IMR-90 (cell line): Measurements from ENCODE around the gene ALDH1B1. TPM values are rescaled to one million over a fixed set of nuclear protein-coding genes. Genes with fewer than 3 reads are reported as not detected.

Source experiments
- ATAC-seq: fragments of 200-7000 bp; cut with Tn5 transposase; 2 replicates; pipeline ENCODE4 v1.9.1; 2020; ENCODE audit warnings: low read depth, mild to moderate bottlenecking, moderate library complexity
- BruUV-seq: library from RNA; stranded (reverse); fragments of 400-500 nt; replicated peaks from 2 replicates; lab custom pipeline; 2021; lab: Mats Ljungman, UMichigan
- CTCF ChIA-PET: fragments of 300-600 bp; formaldehyde crosslinking; extraction: SDS; loops from one replicate; lab custom pipeline; 2021; ENCODE audit warnings: antibody characterized with exemption; lab: Yijun Ruan, JAX
- POLR2A ChIA-PET: fragments of 300-600 bp; sonication (Branson Sonifier 250); formaldehyde crosslinking; loops from one replicate; lab custom pipeline; 2022; ENCODE audit warnings: antibody characterized with exemption; ENCODE audit not compliant: unreplicated experiment; lab: Charles Lee
- DNase-seq: peaks from one replicate; pipeline ENCODE4 v3.0.0; 2013
- H2AFZ ChIP-seq: replicated peaks from 2 replicates; pipeline ENCODE3; 2013; ENCODE audit warnings: low read length, mild to moderate bottlenecking; ENCODE audit not compliant: poor library complexity
- H2AK5ac ChIP-seq: 2 replicates; pipeline ENCODE4 v1.6.1; 2013; ENCODE audit warnings: low read depth, low read length, inconsistent platforms
- H2AK9ac ChIP-seq: replicated peaks from 2 replicates; pipeline ENCODE3; 2013; ENCODE audit warnings: mild to moderate bottlenecking, low read depth, low read length, moderate library complexity; ENCODE audit not compliant: poor library complexity
- H2BK120ac ChIP-seq: 2 replicates; pipeline ENCODE4 v1.6.1; 2013; ENCODE audit warnings: low read depth, low read length, inconsistent platforms
- H2BK15ac ChIP-seq: 3 replicates; pipeline ENCODE4 v1.6.1; 2013; ENCODE audit warnings: low read depth, low read length, inconsistent platforms
- H2BK20ac ChIP-seq: 2 replicates; pipeline ENCODE4 v1.6.1; 2013; ENCODE audit warnings: low read depth, mild to moderate bottlenecking, inconsistent platforms, low read length, moderate library complexity
- H2BK5ac ChIP-seq: 2 replicates; pipeline ENCODE4 v1.6.1; 2013; ENCODE audit warnings: mild to moderate bottlenecking, low read depth, low read length, inconsistent platforms; ENCODE audit not compliant: poor library complexity, severe bottlenecking
- H3K14ac ChIP-seq: replicated peaks from 2 replicates; pipeline ENCODE4 v1.6.1; 2013; ENCODE audit warnings: low read depth, low read length, inconsistent platforms
- H3K18ac ChIP-seq: 2 replicates; pipeline ENCODE4 v1.6.1; 2013; ENCODE audit warnings: low read depth, low read length, control low read depth
- H3K23ac ChIP-seq: 2 replicates; pipeline ENCODE4 v1.6.1; 2013; ENCODE audit warnings: low read depth, low read length, inconsistent platforms
- H3K27ac ChIP-seq: 2 replicates; pipeline ENCODE4 v1.5.1; 2013; ENCODE audit warnings: mild to moderate bottlenecking, control low read depth, low read length; ENCODE audit not compliant: insufficient read depth
- H3K27me3 ChIP-seq: 2 replicates; pipeline ENCODE4 v1.6.1; 2013; ENCODE audit warnings: low read length; ENCODE audit not compliant: control insufficient read depth, insufficient read depth
- H3K36me3 ChIP-seq: 2 replicates; pipeline ENCODE4 v1.6.1; 2013; ENCODE audit warnings: low read length, mixed read lengths; ENCODE audit not compliant: control insufficient read depth, insufficient read depth
- H3K4ac ChIP-seq: 2 replicates; pipeline ENCODE4 v1.6.1; 2013; ENCODE audit warnings: low read depth, low read length, inconsistent platforms
- H3K4me1 ChIP-seq: 2 replicates; pipeline ENCODE4 v1.6.1; 2013; ENCODE audit warnings: low read length, mixed read lengths; ENCODE audit not compliant: control insufficient read depth, insufficient read depth
- H3K4me2 ChIP-seq: 2 replicates; pipeline ENCODE4 v1.6.1; 2013; ENCODE audit warnings: low read depth, mild to moderate bottlenecking, control low read depth, low read length, moderate library complexity
- H3K4me3 ChIP-seq: 2 replicates; pipeline ENCODE4 v1.5.1; 2013; ENCODE audit warnings: low read depth, mild to moderate bottlenecking, control low read depth, low read length, moderate library complexity; ENCODE audit not compliant: insufficient read depth
- H3K56ac ChIP-seq: 2 replicates; pipeline ENCODE4 v1.6.1; 2013; ENCODE audit warnings: low read length, inconsistent platforms; ENCODE audit not compliant: insufficient read depth; ENCODE audit errors: extremely low read depth
- H3K79me1 ChIP-seq, 2 experiments: 2 replicates each; pipeline ENCODE4 v1.6.1; 2013; ENCODE audit warnings: low read length in 2 of 2, inconsistent platforms in 1 of 2, low read depth in 1 of 2
- H3K9ac ChIP-seq: 2 replicates; pipeline ENCODE4 v1.6.1; 2013; ENCODE audit warnings: low read depth, low read length, control low read depth
- H3K9me1 ChIP-seq: 2 replicates; pipeline ENCODE4 v1.6.1; 2013; ENCODE audit warnings: low read length, inconsistent platforms; ENCODE audit not compliant: insufficient read depth
- H3K9me3 ChIP-seq: 2 replicates; pipeline ENCODE4 v1.6.1; 2013; ENCODE audit warnings: low read length; ENCODE audit not compliant: control insufficient read depth, insufficient read depth
- H4K20me1 ChIP-seq: 2 replicates; pipeline ENCODE4 v1.6.1; 2013; ENCODE audit warnings: low read length, inconsistent platforms; ENCODE audit not compliant: insufficient read depth
- H4K5ac ChIP-seq: 2 replicates; pipeline ENCODE4 v1.6.1; 2013; ENCODE audit warnings: mild to moderate bottlenecking, low read depth, low read length, control low read depth
- H4K8ac ChIP-seq, 2 experiments: 2 replicates each; pipeline ENCODE4 v1.6.1; 2013; ENCODE audit warnings: low read depth in 2 of 2, low read length in 2 of 2, control low read depth in 1 of 2, inconsistent platforms in 1 of 2
- H4K91ac ChIP-seq: 2 replicates; pipeline ENCODE4 v1.6.1; 2013; ENCODE audit warnings: low read depth, low read length, inconsistent platforms; ENCODE audit not compliant: insufficient read depth
- BHLHE40 ChIP-seq: fragments of 150-350 bp; IDR thresholded peaks from 2 replicates; pipeline ENCODE4 v1.6.1; 2016; ENCODE audit warnings: mild to moderate bottlenecking, low read depth, low read length
- CEBPB ChIP-seq: IDR thresholded peaks from 2 replicates; pipeline ENCODE4 v1.6.1; 2012; ENCODE audit warnings: low read depth, low read length, improper control_type of control experiment
- CHD1 ChIP-seq: IDR thresholded peaks from 2 replicates; pipeline ENCODE4 v1.6.1; 2012; ENCODE audit warnings: low read depth, low read length, improper control_type of control experiment
- FOS ChIP-seq: fragments of 150-350 bp; IDR thresholded peaks from 2 replicates; pipeline ENCODE4 v1.6.1; 2016; ENCODE audit warnings: low read depth, low read length
- MAFK ChIP-seq: IDR thresholded peaks from 2 replicates; pipeline ENCODE4 v1.6.1; 2012; ENCODE audit warnings: low read depth, low read length, improper control_type of control experiment
- MXI1 ChIP-seq: IDR thresholded peaks from 2 replicates; pipeline ENCODE4 v1.6.1; 2012; ENCODE audit warnings: low read depth, mild to moderate bottlenecking, low read length, moderate library complexity, borderline replicate concordance
- NFE2L2 ChIP-seq: fragments of 150-350 bp; IDR thresholded peaks from 2 replicates; pipeline ENCODE4 v1.6.1; 2016; ENCODE audit warnings: low read depth, mild to moderate bottlenecking, low read length
- POLR2A ChIP-seq: IDR thresholded peaks from 2 replicates; pipeline ENCODE4 v1.6.1; 2012; ENCODE audit warnings: mild to moderate bottlenecking, low read depth, low read length
- RAD21 ChIP-seq: IDR thresholded peaks from 2 replicates; pipeline ENCODE4 v1.6.1; 2012; ENCODE audit warnings: low read length, improper control_type of control experiment
- RCOR1 ChIP-seq: IDR thresholded peaks from 2 replicates; pipeline ENCODE4 v1.6.1; 2012; ENCODE audit warnings: mild to moderate bottlenecking, low read length, improper control_type of control experiment; ENCODE audit not compliant: insufficient replicate concordance
- RFX5 ChIP-seq: IDR thresholded peaks from 2 replicates; pipeline ENCODE4 v1.8.0; 2012; ENCODE audit warnings: low read depth, mild to moderate bottlenecking, low read length, moderate library complexity
- SMC3 ChIP-seq: fragments of 150-350 bp; IDR thresholded peaks from 2 replicates; pipeline ENCODE4 v1.6.1; 2016; ENCODE audit warnings: low read depth, mild to moderate bottlenecking, antibody characterized with exemption, low read length, moderate library complexity
- WGBS, 2 experiments: methylation state at CpG; one replicate each; pipeline versions ENCODE4 v1.1.5 to v1.1.7; 2013; ENCODE audit warnings: missing lambda C conversion rate in 2 of 2; ENCODE audit not compliant: insufficient read length in 1 of 2; ENCODE audit errors: extremely low coverage in 2 of 2; 5-methylcytosine and 5-hydroxymethylcytosine counted together
- dilution Hi-C: fragments of 300-500 bp; cut with HindIII; formaldehyde crosslinking; loops from one replicate; pipeline ENCODE4 v1.14.3; 2018; ENCODE audit warnings: low sequenced_read_pairs; ENCODE audit not compliant: unreplicated experiment
- in situ Hi-C: fragments of 300-500 bp; cut with MboI; formaldehyde crosslinking; loops from 3 replicates; pipeline ENCODE4 v1.14.3; 2019; ENCODE audit warnings: low sequenced_read_pairs, inconsistent platforms, mixed read lengths
- intact Hi-C: fragments of 100-400 bp; cut with micrococcal nuclease; formaldehyde crosslinking; loops from 2 replicates; pipeline ENCODE4 v1.10.0; 2022
- polyA plus RNA-seq, 3 experiments: library from polyadenylated mRNA; depleted of rRNA; stranded (reverse); fragments of >200 nt; gene quantifications; 2 replicates each; pipeline ENCODE4 v1.2.3, GENCODE V29; 2012; ENCODE audit warnings: low replicate concordance in 1 of 3
- total RNA-seq: library from RNA; depleted of rRNA; stranded (reverse); fragments of >200 nt; gene quantifications from 2 replicates; pipeline ENCODE4 v1.2.3, GENCODE V29; 2012
- TF ChIP-seq, protein P1 (sequence below): conservative IDR thresholded peaks from 2 replicates; pipeline ENCODE4 v1.5.1; 2012; ENCODE audit warnings: mild to moderate bottlenecking, low read depth, low read length, improper control_type of control experiment

The ALDH1B1 gene
- total and polyA plus RNA-seq, 2 of the 4 experiments (the other 2 are of a cell fraction), result 29.6 to 37.6 TPM

GRCh38 chr9:38359689-38360385, 32.7 kb upstream of the ALDH1B1 start:
- H3K9me3 ChIP-seq, result no peaks in the 10 kb centered on the region
- no peak overlapping the region for H3K14ac ChIP-seq
- H3K18ac ChIP-seq, result no peak overlapping the region
- no peak overlapping the region for H4K8ac ChIP-seq
- ATAC-seq (no peak), DNase-seq (no peak)
- H3K4me2 ChIP-seq, result no peak overlapping the region
- no peak overlapping the region for H2AK9ac ChIP-seq
- H4K91ac ChIP-seq, result no peak overlapping the region
- BruUV-seq, result no TSS peak
- no peak overlapping the region for H2BK20ac ChIP-seq
- 92% methylated on average over 2 of the region's 5 CpGs; no CpG with 5 or more reads in 1 of the 2 experiments for WGBS, 2 experiments
- H3K27ac ChIP-seq, result no peak overlapping the region
- POLR2A ChIA-PET, result no interaction called here
- H3K4me1 ChIP-seq, result peaks cover 3% of the 10 kb centered on the region
- no peak overlapping the region for H4K5ac ChIP-seq
- H3K9ac ChIP-seq, result no peak overlapping the region
- H3K23ac ChIP-seq, result no peak overlapping the region
- no peak overlapping the region for H3K4me3 ChIP-seq
- CTCF ChIA-PET, result no interaction called here
- no peaks in the 10 kb centered on the region for H3K36me3 ChIP-seq
- H3K4ac ChIP-seq, result no peak overlapping the region
- intact Hi-C loops (loop anchor here (5.0 kb wide), 4 partner anchors 273 to 768 kb away; partner anchors contain the start of genes SHB and TOMM5), dilution Hi-C loops (no loop called here), in situ Hi-C loops (loop anchor here (5.0 to 25.0 kb wide), 4 partner anchors 275 to 873 kb away; partner anchors contain the start of gene POLR1E)
- no peak overlapping the region for H2BK15ac ChIP-seq
- TF ChIP-seq, protein P1, sequence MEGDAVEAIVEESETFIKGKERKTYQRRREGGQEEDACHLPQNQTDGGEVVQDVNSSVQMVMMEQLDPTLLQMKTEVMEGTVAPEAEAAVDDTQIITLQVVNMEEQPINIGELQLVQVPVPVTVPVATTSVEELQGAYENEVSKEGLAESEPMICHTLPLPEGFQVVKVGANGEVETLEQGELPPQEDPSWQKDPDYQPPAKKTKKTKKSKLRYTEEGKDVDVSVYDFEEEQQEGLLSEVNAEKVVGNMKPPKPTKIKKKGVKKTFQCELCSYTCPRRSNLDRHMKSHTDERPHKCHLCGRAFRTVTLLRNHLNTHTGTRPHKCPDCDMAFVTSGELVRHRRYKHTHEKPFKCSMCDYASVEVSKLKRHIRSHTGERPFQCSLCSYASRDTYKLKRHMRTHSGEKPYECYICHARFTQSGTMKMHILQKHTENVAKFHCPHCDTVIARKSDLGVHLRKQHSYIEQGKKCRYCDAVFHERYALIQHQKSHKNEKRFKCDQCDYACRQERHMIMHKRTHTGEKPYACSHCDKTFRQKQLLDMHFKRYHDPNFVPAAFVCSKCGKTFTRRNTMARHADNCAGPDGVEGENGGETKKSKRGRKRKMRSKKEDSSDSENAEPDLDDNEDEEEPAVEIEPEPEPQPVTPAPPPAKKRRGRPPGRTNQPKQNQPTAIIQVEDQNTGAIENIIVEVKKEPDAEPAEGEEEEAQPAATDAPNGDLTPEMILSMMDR, result no peak
- TF ChIP-seq RAD21 (no peak), MAFK (no peak), RCOR1 (no peak), CHD1 (no peak), NFE2L2 (no peak), CEBPB (no peak), SMC3 (no peak), RFX5 (no peak), FOS (no peak), BHLHE40 (no peak), MXI1 (no peak), POLR2A (no peak)
- H4K20me1 ChIP-seq, result no peaks in the 10 kb centered on the region
- H2BK5ac ChIP-seq, result no peak overlapping the region
- H3K27me3 ChIP-seq, result peaks cover 7% of the 10 kb centered on the region; the same call in 1 of the 2 replicates
- H3K56ac ChIP-seq, result no peak overlapping the region
- no peak overlapping the region for H2AFZ ChIP-seq
- H2BK120ac ChIP-seq, result no peak overlapping the region
- no peaks in the 10 kb centered on the region for H3K79me1 ChIP-seq
- no peak overlapping the region for H2AK5ac ChIP-seq
- no peaks in the 10 kb centered on the region for H3K9me1 ChIP-seq
